Activated B cell treated with CpG ODN at 0.5 μM for 24 hours (primary cell): ENCODE data around the gene NEMP2. TPM values are rescaled to one million over a fixed set of nuclear protein-coding genes. Genes with fewer than 3 reads are reported as not detected.

ENCODE experiments used
- ATAC-seq: fragments of 200-7000 bp; cut with Tn5 transposase; one replicate; pipeline ENCODE4 v1.10.0; 2021; ENCODE audit warnings: low read depth, mild to moderate bottlenecking, moderate library complexity
- CTCF ChIA-PET: fragments of 350-600 bp; sonication (Branson Sonifier 250); formaldehyde crosslinking; loops from one replicate; lab custom pipeline; 2021; ENCODE audit warnings: antibody characterized with exemption; lab: Charles Lee
- POLR2A ChIA-PET: fragments of 350-600 bp; sonication (Branson Sonifier 250); formaldehyde crosslinking; loops from one replicate; lab custom pipeline; 2021; ENCODE audit warnings: antibody characterized with exemption; lab: Charles Lee
- DNase-seq: peaks from one replicate; pipeline ENCODE4 v3.0.0; 2022
- H3K27ac Mint-ChIP-seq: one replicate; pipeline ENCODE4 v1.8.0; 2020; ENCODE audit warnings: mixed read lengths
- H3K27me3 Mint-ChIP-seq: one replicate; pipeline ENCODE4 v1.8.0; 2021; ENCODE audit warnings: mixed read lengths
- H3K36me3 Mint-ChIP-seq: one replicate; pipeline ENCODE4 v1.8.0; 2021; ENCODE audit warnings: low read depth, mixed read lengths
- H3K4me1 Mint-ChIP-seq: one replicate; pipeline ENCODE4 v1.8.0; 2021; ENCODE audit warnings: mixed read lengths
- H3K4me3 Mint-ChIP-seq: one replicate; pipeline ENCODE4 v1.8.0; 2020; ENCODE audit warnings: mild to moderate bottlenecking, mixed read lengths
- H3K9me3 Mint-ChIP-seq: one replicate; pipeline ENCODE4 v1.8.0; 2020; ENCODE audit warnings: mixed read lengths
- CTCF ChIP-seq: fragments of 200-600 bp; IDR thresholded peaks from one replicate; pipeline ENCODE4 v1.8.0; 2022; ENCODE audit warnings: antibody characterized with exemption, mild to moderate bottlenecking
- intact Hi-C: fragments of 100-400 bp; cut with micrococcal nuclease; formaldehyde crosslinking; loops from one replicate; pipeline ENCODE4 v1.15.1; 2024
- total RNA-seq: library from RNA; stranded (reverse); gene quantifications from 2 replicates; pipeline ENCODE4 v1.2.3, GENCODE V29; 2022

Gene NEMP2
- total RNA-seq, 1 donor from 2014 or later, result 14.2 TPM

- Mint-ChIP-seq H3K27ac (no peak overlapping the region), H3K36me3 (no peaks in the 10 kb centered on the region), H3K4me1 (peaks cover 27% of the 10 kb centered on the region), H3K27me3 (no peaks in the 10 kb centered on the region), H3K4me3 (no peak overlapping the region), H3K9me3 (no peaks in the 10 kb centered on the region)
- ChIA-PET POLR2A (no interaction called here), CTCF (no interaction called here)
- TF ChIP-seq CTCF, result no peak
- intact Hi-C loops, result loop anchor here (5.0 kb wide), 1 partner anchor 47 kb away; no protein-coding TSS in a partner anchor
- DNase-seq, result no peak
- ATAC-seq, result no peak
Measured at GRCh38 chr2:190579915-190580846, 45.7 kb upstream of the NEMP2 start.

DNA sequence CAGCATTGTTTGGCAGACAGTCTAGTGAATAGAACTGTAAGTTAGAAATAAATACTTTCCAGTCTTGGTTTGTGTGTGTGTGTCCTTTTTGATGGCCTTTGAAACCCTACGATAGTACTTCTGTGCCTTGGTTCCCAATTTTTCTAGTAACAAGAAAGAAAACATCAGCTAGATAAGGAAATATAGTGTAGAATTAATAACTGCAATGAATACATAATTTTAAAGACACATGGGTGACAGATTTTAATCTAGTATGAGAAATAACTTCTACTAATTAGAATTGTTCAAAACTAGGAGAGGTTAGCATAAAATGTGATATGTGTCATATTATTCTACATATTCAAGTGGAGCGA is 44.5 kb upstream of the NEMP2 start:
- DNase-seq (no peak), ATAC-seq (no peak)
- no peak overlapping the region for H3K4me3 Mint-ChIP-seq
- H3K27me3 Mint-ChIP-seq, result no peaks in the 10 kb centered on the region
- CTCF ChIA-PET, result no interaction called here
- H3K27ac Mint-ChIP-seq, result no peak overlapping the region
- intact Hi-C loops, result no loop called here
- peaks cover 20% of the 10 kb centered on the region for H3K4me1 Mint-ChIP-seq
- no peaks in the 10 kb centered on the region for H3K36me3 Mint-ChIP-seq
- no peaks in the 10 kb centered on the region for H3K9me3 Mint-ChIP-seq
- POLR2A ChIA-PET, result no interaction called here
- no peak for TF ChIP-seq CTCF

- intact Hi-C loops, result no loop called here
- ChIA-PET CTCF (no interaction called here), POLR2A (no interaction called here)
- no peak overlapping the region for H3K4me3 Mint-ChIP-seq
- no peak for TF ChIP-seq CTCF
- no peaks in the 10 kb centered on the region for H3K36me3 Mint-ChIP-seq
- DNase-seq (no peak), ATAC-seq (no peak)
- no peaks in the 10 kb centered on the region for H3K9me3 Mint-ChIP-seq
- H3K27ac Mint-ChIP-seq, result no peak overlapping the region
- no peaks in the 10 kb centered on the region for H3K27me3 Mint-ChIP-seq
- H3K4me1 Mint-ChIP-seq, result peaks cover 14% of the 10 kb centered on the region
Measured at GRCh38 chr2:190578158-190579057, 43.9 kb upstream of the NEMP2 start.

GRCh38 chr2:190576573-190576972 is 42.1 kb upstream of the NEMP2 start:
- intact Hi-C loops, result no loop called here
- H3K4me1 Mint-ChIP-seq, result peaks cover 3% of the 10 kb centered on the region

More at GRCh38 chr2:190576573-190576972, 42.1 kb upstream of the NEMP2 start:
- H3K27ac Mint-ChIP-seq, result no peak overlapping the region
- H3K9me3 Mint-ChIP-seq, result no peaks in the 10 kb centered on the region
- ChIA-PET CTCF (no interaction called here), POLR2A (no interaction called here)
- no peak for DNase-seq
- no peaks in the 10 kb centered on the region for H3K27me3 Mint-ChIP-seq
- H3K4me3 Mint-ChIP-seq, result no peak overlapping the region
- H3K36me3 Mint-ChIP-seq, result no peaks in the 10 kb centered on the region
- no peak for ATAC-seq
- TF ChIP-seq CTCF, result no peak
